ENCODE measurements around the gene CLN5.

The CLN5 gene

DNA sequence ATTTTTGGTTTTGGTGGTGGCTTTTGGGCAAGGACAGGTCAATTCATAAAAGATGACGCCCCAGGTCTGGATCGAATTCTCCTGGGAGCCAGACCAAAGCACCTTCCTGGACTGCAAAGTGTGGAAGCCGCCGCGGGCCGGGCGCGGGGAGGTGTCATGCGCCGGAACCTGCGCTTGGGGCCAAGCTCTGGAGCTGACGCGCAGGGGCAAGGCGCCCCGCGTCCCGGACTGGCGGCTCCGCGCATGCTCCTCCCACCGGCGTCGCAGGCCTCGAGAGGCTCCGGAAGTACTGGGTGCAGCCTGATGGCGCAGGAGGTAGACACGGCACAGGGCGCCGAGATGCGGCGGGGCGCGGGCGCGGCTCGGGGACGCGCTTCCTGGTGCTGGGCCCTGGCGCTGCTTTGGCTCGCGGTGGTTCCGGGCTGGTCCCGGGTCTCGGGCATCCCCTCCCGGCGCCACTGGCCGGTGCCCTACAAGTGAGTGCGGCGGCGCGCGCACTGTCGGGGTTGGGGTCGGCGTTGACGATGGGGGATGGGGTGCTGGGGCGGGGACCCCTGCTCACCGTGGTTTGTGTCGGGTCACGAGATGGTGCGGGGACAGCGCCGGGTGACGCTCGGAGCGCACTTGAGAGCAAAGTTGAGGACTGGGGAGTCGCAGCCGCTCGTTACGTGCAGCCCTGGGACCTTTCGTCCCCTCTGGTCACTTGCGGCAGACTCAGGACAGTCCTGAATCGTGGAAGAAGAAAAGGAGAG lies at the start of gene CLN5:
Gene CLN5, plus strand, starts transcription at position 286 of the 752 bp plus-strand sequence. Its CDS starts 18 bp downstream, at position 304.
- peak; percentile 96 for DNase-seq

DNA sequence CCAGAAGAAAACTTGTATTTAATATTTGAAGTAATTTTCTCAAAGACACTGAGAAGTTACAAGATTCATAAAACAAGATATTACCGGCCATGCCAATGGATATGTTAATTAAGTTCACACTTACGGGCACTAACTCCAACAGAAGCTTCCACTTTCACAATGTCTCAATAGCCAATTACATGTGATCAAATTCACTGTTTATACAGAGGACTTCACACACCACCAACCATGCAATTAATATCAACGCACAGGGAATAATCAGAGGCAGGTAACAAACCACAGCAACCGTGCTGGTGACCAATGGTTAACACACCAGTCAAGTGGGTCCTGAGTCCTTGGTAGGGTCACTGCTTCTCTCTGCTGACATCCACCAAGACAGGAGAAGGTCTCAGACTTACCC lies 49.5 kb upstream of the CLN5 start:
- DNase-seq: no peak

DNA sequence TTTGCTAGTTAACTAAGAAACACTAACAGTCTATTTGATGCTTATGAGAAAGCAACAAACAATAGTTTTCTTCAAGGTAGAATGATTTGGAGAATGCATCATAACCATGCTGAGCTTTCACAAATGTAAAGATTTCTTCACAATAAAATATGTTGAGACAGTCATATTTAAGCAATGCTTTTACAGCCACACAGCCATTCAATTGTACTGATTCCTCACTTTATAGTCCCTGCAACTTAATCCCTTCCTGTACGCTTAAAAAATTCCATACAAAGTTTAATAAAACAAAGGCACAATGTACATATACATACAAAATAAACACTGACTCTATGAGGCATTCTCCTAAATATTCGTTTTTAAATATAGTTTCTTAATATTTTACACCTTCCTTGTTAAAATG lies 48.2 kb upstream of the CLN5 start:
- DNase-seq: no peak

DNA sequence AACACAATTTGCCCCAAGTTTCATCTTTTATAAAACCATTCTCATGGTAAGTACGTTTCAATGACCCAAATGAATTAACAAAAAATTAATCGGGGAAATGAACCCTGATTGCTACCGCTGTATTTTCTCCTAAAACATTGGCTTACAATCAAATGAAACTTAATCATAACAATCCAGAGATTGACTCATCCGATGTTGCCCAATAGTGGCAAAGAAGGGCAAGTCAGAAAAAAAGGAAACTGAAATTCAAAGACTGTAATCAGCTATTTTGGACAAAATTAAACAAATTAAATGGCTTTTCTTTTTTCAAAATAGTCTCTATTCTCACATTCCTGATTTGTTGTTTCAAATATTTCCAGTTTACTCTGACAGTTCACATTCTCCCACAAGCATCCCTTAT lies 47.4 kb upstream of the CLN5 start:
- DNase-seq: peak; percentile 25

DNA sequence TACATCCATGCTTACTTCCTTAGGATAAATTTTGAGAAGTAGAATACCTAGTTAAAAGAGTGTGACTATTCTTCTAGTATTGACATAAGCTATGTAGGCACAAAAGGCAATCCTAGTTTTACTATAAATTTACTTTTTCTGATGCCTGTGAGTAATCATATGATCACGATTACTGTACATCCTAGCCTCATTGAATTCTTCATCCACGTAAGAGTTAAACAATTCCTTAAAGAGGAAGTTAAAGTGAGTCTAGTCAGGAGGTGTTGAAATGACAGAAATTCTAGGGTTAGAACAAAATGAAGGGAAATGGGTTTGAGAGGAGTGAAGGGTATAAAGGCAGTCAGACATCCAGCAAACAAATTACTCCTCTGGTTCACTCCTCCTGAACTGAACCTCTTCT lies 43.7 kb upstream of the CLN5 start, which contains the start of gene ACOD1:
Gene ACOD1, plus strand, starts transcription at position 363 of the 400 bp plus-strand sequence. CDS start 48 bp downstream, outside the sequence.
- DNase-seq: peak; percentile 27

DNA sequence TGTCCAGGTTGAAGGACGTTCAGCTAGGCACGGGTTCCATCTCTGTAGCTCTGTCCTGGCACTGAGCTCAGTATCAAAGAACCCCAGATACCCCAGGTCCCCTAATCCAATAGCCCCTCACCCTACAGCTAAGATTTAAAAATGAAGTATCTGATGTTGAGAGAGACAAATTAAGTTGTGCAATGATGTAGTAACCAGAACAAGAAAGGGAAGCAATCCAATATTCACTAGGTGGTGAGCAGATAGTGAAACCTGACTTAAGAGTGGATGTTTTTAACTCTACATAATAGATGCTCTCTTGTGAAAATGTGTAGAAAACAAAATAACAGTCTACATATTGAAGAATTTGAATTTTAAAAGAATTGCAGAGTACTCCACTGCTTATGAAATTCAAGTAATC lies 41.8 kb upstream of the CLN5 start:
- no peak for DNase-seq

DNA sequence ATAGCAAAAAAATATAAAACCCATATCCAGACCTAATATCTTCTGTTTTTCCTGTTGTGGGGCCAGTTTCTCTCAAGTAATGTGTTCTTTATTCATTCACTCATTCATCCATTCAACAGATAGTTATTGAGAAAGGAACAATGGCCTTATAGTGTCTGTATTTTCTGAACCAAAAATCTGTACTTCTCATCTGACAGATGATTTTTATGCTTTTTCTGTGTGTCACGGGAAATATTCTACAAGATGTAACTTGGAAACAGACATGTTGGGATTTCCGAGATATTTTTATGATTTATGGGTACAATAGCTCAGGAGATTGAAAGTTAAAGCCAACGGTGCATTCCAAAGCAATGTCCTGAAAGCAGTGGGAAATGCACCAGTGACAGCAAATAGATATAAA lies 37.9 kb upstream of the CLN5 start:
- DNase-seq: no peak

DNA sequence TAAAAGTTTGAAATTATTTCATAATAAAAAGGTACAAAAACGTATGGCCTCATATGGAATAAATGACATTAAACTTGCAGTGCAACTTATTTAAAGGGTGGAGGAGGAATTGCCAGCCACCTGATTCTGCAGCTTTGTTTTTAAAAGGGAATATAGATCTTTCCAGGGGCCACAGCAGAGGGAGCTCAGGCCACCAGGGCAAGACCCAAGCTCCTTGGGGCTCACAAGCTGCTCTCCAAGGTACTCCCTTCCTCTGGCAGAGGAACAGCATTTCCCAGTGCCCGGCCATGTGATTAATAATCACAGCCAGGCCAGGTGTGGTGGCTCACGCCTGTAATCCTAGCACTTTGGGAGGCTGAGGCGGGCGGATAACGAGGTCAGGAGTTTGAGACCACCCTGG lies 37.3 kb upstream of the CLN5 start:
- no peak for DNase-seq

DNA sequence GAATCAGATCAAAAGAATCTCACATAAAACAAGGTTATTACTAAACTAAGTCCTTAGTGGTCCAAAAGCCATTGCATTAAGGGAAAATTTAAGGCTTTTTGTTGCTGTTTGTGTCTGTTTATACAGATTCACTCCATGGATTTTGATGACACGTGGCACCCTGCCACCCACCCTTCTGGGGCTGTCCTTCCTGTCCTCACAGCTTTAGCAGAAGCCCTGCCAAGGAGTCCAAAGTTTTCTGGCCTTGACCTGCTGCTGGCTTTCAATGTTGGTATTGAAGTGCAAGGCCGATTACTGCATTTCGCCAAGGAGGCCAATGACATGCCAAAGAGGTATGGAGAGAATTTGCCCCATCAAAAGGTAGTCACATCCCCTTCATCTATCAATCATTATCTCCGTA lies 36.7 kb upstream of the CLN5 start:
- DNase-seq: no peak

DNA sequence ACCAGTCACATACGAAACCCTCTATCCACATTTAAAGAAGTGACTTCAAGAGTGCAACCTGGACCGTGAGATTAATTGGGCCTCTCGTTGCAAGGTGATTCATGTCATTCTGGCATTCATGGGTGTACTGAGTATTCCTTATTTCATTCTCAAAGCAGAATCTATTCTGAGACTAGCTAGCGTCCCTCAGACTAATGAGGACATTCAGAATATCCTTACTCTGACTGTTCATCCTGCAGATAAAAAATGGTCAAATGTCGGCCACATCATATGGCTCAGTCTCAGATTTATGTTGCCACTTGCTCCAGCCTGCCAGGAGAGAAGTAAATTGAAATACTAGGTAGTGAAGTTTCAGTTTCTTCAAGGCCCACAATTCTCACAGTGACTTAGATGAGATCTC lies 36.2 kb upstream of the CLN5 start:
- no peak for DNase-seq

DNA sequence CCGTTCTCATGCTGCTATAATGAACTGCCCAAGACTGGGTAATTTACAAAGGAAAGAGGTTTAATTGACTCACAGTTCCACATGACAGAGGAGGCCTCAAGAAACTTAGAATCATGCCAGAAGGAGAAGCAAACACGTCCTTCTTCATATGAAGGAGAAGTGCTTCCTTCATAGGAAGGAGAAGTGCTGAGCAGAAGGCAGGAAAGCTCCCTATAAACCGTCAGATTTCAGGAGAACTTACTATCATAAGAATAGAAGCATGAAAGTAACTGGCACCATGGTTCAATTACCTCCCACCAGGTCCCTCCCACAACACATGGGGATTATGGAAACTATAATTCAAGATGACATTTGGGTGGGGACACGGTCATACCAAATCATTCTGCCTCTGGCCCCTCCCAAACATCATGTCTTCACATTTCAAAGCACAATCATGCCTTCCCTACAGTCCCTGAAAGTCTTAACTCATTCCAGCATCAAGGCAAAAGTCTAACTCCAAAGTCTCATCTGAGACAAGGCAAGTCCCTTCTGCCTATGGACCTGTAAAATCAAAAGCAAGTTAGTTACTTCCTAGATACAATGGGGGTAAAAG lies 32.9 kb upstream of the CLN5 start:
- DNase-seq: no peak

DNA sequence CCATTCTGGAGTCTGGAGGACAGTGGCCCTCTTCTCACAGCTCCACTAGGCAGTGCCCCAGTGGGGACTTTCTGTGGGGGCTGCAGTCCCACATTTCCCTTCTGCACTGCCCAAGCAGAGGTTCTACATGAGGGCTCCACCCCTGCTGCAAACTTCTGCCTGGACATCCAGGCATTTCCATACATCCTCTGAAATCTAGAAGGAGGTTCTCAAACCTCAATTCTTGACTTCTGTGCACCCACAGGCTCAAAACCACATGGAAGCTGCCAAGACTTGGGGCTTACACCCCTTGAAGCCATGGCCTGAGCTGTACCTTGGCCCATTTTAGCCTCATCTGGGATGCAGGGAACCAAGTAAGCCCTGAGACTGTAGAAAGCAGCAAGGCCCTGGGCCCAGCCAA lies 32.1 kb upstream of the CLN5 start:
- DNase-seq: peak; percentile 5

DNA sequence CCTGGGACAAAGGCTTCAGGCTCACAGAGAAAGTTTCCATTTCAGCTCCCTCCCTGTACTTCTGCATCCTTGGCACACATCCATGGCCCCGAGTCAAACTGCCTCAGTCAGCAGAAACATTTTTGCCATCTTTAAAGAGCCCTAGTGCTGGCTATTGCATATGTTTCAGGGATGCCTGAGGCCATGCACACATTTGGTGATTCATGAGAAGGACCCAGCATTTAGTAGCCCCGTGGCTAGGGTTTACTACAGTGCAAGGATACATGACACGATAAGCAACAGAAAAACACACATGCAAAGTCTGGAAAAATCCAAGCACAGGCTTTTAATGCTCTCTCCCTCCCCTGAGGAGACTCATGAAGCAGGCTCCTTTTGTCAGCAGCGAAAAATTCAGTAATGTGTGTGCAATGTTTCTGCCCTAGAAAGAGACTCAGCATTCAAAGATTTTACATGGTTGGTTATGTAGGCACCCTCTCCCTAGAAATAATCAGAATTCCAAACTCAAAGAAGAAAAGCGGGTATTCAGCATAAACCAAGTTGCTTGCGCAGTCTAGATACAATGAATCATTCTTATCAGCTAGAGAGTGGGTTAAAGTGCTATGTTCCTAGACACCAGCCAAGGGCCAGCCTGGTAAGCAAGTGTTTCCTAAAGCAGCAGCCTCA lies 26.0 kb upstream of the CLN5 start:
- no peak for DNase-seq

DNA sequence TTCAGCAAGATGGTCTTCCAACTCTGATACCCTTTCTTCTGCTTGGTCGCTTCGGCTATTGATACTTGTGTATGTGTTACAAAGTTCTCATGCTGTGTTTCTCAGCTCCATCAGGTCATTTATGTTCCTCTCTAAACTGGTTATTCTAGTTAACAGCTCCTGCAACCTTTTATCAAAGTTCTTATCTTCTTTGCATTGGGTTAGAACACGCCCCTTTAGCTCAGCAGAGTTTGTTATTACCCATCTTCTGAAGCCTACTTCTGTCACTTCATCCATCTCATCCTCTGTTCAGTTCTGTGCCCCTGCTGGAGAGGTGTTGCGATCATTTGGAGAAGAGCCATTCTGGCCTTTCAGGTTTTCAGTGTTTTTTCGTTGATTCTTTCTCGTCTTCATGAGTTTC lies 24.9 kb upstream of the CLN5 start:
- no peak for DNase-seq

DNA sequence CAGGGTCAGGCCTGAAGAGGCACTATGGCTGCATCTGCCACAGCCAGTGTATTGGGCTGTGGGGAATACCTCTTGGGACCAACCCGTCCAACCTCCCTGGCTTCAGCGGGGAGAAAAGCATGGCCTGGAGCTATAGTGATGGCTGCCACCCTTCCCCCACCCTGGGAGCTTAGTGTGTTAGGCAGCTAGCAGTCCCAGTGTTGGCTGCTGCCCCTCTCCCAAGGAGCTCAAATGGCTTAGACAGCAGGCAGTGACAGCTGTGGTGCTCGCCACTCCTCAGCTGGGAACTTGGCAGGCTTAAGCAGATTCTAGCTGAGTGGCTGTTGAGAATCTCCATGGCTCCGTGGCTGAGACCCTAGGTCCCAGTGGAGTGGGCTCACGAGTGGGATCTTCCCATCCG lies 23.8 kb upstream of the CLN5 start:
- no peak for DNase-seq

DNA sequence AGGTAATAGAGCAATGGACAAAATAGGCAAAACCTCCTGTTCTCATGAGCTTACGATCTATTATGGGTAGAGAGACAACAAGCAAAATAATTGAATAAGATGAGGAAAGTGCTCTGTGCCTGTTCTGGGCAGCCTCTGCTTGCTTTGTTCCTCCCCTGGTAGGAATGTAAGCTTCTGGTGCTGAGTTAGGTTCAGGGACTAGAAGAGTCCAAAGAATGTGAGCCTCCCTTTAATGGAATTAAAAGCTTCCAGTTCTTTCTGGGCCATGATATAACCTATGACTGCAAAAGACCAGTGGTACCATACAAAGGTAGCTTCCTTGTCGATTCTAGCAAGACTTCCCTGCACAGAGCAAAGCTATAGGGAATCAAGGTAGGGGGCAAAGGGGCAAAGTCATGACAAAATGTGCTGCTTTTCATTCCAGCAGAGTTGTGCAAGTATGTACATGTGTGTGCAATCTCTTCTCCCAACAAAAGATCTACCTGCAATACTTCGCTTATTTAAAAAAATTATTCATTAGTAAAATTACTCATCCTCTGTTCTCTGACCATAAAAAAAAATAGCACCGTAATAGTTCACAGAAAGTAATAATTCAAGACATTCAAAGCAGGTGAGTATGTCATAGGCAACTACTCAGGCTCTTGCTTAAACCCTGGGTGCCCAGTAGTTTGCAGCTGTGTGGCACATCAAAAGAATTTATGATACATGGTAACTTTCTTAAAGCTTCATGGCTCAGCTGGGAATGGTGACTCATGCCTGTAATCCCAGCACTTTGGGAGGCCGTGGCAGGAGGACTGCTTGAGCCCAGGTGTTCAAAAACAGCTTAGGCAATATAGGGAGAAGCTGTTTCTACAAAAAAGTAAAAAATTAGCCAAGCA lies 22.2 kb upstream of the CLN5 start:
- DNase-seq: no peak

DNA sequence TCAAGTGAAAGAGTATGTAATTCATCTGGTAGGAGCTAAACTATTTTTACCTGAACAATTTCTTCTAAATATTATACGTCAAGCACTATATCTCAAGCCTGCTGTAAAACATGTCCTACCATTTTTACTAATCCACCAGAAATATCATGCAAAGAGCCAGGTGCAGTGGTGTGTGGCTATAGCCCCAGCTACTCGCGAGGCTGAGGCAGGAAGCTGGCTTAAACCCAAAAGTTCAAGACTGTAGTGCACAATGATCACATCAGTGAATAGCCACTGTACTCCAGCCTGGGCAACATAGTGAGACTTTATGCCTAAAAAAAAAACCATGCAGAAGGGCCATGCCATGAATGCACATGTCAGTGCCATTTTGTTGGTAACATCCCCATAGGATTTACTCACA lies 20.7 kb upstream of the CLN5 start:
- DNase-seq: no peak

DNA sequence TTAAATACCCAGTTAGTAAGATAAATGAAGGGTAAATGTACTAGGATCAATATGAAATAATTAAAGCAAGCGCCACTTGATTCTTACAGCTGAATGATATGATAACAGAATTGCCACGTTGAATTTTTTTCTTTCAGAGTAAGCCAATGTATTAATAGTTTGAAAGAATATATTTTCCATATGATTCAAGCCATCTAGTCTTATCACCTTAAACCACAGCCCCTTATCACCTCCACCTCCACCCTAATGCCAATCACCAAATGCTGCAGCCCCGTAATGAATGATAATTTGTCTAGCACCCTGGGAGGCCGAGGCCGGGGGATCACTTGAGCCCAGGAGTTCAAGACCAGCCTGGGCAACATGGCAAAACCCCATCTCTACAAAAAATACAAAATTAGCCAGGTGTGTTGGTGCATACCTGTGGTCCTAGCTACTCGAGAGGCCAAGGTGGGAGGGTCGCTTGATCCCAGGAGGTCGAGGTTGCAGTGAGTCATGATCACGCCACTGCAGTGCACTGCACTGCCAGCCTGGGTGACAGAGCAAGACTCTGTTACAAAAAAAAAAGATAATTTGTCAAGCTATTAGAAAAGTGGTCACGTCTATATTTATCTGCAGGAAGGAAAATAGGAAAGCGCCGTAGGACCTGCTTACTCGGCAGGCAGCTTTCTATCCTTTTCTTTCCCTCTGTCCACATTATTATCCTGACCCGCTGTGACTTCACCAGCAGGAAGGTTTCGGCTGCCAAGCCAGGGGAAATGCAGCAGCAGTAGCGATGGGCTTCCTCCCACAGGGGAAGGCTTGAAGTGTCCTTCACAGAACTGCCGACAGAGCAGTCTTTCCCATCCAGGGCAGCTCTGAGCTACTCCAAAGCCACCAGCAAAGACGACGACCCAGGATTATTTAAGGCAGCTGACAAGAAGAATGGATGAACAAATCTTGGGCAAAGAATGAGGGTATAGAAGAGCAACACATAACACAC lies 19.7 kb upstream of the CLN5 start:
- DNase-seq: no peak

DNA sequence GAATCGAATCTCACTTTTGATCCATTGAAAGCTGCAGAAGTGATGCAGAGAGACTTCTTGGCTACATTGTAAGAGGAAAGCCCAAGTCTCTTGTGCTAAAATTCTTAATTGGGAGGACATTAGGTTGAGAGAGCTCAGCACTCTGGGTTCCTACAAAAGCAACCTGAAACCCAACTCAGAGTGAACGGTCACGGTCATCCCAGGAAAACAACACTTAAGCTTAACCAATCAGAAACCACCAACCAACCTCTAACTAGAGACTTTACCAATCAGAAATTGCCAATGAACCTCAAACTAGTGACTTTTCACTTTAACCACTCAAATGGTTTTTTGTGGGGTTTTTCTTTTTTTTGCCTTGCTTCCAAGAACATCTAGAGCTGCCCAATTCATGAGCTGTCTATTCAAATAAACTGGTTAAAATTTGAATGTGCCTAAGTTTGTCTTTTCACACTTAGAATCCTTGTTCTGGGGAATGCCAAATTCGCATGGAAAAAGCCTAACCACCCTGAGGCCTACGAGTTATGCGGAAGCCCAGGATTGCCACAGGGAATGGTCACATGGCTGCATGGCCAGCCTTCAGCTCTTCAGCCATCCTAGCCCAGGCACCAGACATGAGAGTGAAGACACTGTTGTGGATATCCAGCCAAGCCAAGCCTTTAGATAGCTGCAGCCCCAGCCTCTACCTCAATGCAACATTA lies 17.8 kb upstream of the CLN5 start:
- DNase-seq: no peak

DNA sequence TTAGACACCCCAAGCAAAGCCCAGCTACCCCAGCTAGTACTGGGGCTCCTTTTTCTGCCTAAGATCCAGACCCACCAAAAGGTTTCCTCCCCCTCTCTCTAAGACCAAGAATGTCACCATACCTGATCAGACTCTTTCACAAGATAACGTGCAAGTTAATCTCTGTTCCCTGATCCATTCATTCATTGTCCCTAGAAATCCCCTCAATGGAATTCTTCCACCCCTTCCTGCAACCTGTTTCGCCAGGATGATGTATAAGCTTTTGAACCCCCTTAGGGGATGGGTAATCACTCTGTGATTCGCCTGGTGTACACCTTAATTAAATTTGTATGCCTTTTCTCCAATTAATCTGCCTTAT lies 17.3 kb upstream of the CLN5 start:
- no peak for DNase-seq

DNA sequence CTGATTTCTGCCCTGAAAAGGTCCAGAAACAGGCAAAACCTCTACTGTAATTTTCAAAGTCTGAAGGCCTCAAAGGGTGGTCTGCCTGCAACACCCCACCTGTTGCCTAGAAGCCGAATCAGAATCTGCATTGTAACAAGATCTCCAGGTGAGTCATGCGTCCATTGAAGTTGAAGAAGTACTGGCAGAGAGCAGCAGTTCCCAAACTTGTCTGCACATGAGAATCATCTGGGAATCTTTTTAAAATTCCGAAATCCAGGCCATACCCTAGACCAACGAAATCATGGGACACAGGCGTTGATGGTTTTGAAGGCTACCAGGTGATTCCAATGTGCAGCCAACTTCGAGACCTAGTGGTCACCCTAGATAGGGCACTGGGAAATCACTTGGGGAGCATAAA lies 16.0 kb upstream of the CLN5 start:
- no peak for DNase-seq

Measured in OCI-M1 (cell line).